Endothelial cell of umbilical vein (primary cell): ENCODE results near the gene VWA8. TPM values are rescaled to one million over a fixed set of nuclear protein-coding genes. Genes with fewer than 3 reads are reported as not detected.

Experiments used
- BruUV-seq: library from RNA; stranded (reverse); fragments of 400-500 nt; replicated peaks from 2 replicates; lab custom pipeline; 2021; lab: Mats Ljungman, UMichigan
- CTCF ChIA-PET: fragments of 300-600, 350-600 bp; sonication (Branson Sonifier 250); formaldehyde crosslinking; loops from one replicate; lab custom pipeline; 2021; ENCODE audit warnings: antibody characterized with exemption, inconsistent platforms; lab: Charles Lee
- POLR2A ChIA-PET: fragments of 300-600, 350-600 bp; sonication (Branson Sonifier 250); formaldehyde crosslinking; loops from one replicate; lab custom pipeline; 2021; ENCODE audit warnings: antibody characterized with exemption, inconsistent platforms; lab: Charles Lee
- DNase-seq: peaks from one replicate; pipeline ENCODE4 v3.0.0-alpha.2; 2011; ENCODE audit warnings: low read depth, low spot score
- FAIRE-seq: peaks from 2 replicates; lab custom pipeline; 2011; peaks lifted over from hg19 to GRCh38; lab: Jason Lieb, UNC
- H2AFZ ChIP-seq: 2 replicates; pipeline ENCODE4 v1.6.0; 2012; ENCODE audit warnings: low read depth, low read length, control low read depth, inconsistent platforms
- H3K27ac ChIP-seq: 2 replicates; pipeline ENCODE4 v1.5.1; 2011; ENCODE audit warnings: low read depth, mild to moderate bottlenecking, control low read depth, low read length, moderate library complexity; ENCODE audit not compliant: insufficient read depth
- H3K27me3 ChIP-seq, 2 experiments: 2 replicates each; pipeline versions ENCODE4 v1.6.0 to v1.6.1; 2011; ENCODE audit warnings: low read length in 2 of 2, mixed read lengths in 1 of 2; ENCODE audit not compliant: control insufficient read depth in 2 of 2, insufficient read depth in 2 of 2
- H3K36me3 ChIP-seq, 2 experiments: 2 replicates in 1 of 2; 3 replicates in 1 of 2; pipeline ENCODE4 v1.5.1; 2011; ENCODE audit warnings: low read length in 2 of 2, mild to moderate bottlenecking in 1 of 2, moderate library complexity in 1 of 2; ENCODE audit not compliant: control insufficient read depth in 2 of 2, insufficient read depth in 2 of 2; ENCODE audit errors: extremely low read depth in 1 of 2
- H3K4me1 ChIP-seq: 3 replicates; pipeline ENCODE4 v1.5.1; 2011; ENCODE audit warnings: mild to moderate bottlenecking, low read length; ENCODE audit not compliant: control insufficient read depth, insufficient read depth; ENCODE audit errors: extremely low read depth
- H3K4me2 ChIP-seq: 2 replicates; pipeline ENCODE4 v1.6.1; 2011; ENCODE audit warnings: low read length, control low read depth, mixed read lengths; ENCODE audit not compliant: insufficient read depth
- H3K4me3 ChIP-seq, 3 experiments: fragments of 200-600 bp in 1 of 3; sonication (generic), shearing (Covaris generic) in 1 of 3; replicated peaks in 1 of 3; 2 replicates each; pipeline ENCODE4 v1.5.1; 2011 to 2016; ENCODE audit warnings: control low read depth in 3 of 3, low read length in 3 of 3, mild to moderate bottlenecking in 2 of 3, inconsistent platforms in 1 of 3, low read depth in 1 of 3, moderate library complexity in 1 of 3; ENCODE audit not compliant: insufficient read depth in 1 of 3
- H3K79me2 ChIP-seq: 2 replicates; pipeline ENCODE4 v1.6.0; 2012; ENCODE audit warnings: low read length, inconsistent platforms; ENCODE audit not compliant: control insufficient read depth, insufficient read depth
- H3K9ac ChIP-seq: replicated peaks from 2 replicates; pipeline ENCODE3; 2011; ENCODE audit warnings: low read length, control low read depth; ENCODE audit not compliant: insufficient read depth; ENCODE audit errors: extremely low read depth
- H3K9me1 ChIP-seq: replicated peaks from 3 replicates; pipeline ENCODE4 v1.6.0; 2011; ENCODE audit warnings: mild to moderate bottlenecking, low read length; ENCODE audit not compliant: control insufficient read depth, insufficient read depth; ENCODE audit errors: extremely low read depth
- H3K9me3 ChIP-seq: replicated peaks from 2 replicates; pipeline ENCODE4 v1.5.1; 2012; ENCODE audit warnings: low read length, inconsistent platforms; ENCODE audit not compliant: control insufficient read depth, insufficient read depth
- H4K20me1 ChIP-seq: replicated peaks from 2 replicates; pipeline ENCODE3; 2011; ENCODE audit warnings: mild to moderate bottlenecking, low read length; ENCODE audit not compliant: control insufficient read depth, insufficient read depth; ENCODE audit errors: extremely low read depth
- EZH2 ChIP-seq: IDR thresholded peaks from 2 replicates; pipeline ENCODE4 v1.6.1; 2012; ENCODE audit warnings: borderline replicate concordance, low read depth, mild to moderate bottlenecking, moderate library complexity, low read length, inconsistent platforms; ENCODE audit not compliant: severe bottlenecking
- FOS ChIP-seq: IDR thresholded peaks from 2 replicates; pipeline ENCODE4 v1.6.1; 2011; ENCODE audit warnings: mild to moderate bottlenecking, low read length, moderate library complexity, borderline replicate concordance; ENCODE audit not compliant: insufficient read depth
- GATA2 ChIP-seq: IDR thresholded peaks from 2 replicates; pipeline ENCODE4 v1.7.0; 2011; ENCODE audit warnings: low read depth, mild to moderate bottlenecking, moderate library complexity, mixed read lengths, low read length; ENCODE audit not compliant: insufficient read length, insufficient read depth
- JUN ChIP-seq: IDR thresholded peaks from 2 replicates; pipeline ENCODE4 v1.6.1; 2011; ENCODE audit warnings: borderline replicate concordance, low read depth; ENCODE audit not compliant: insufficient read length, insufficient read depth
- MYC ChIP-seq: IDR thresholded peaks from one replicate; pipeline ENCODE4 v1.6.1; 2011; ENCODE audit warnings: mild to moderate bottlenecking, low read depth, low read length
- POLR2A ChIP-seq: IDR thresholded peaks from 2 replicates; pipeline ENCODE4 v1.6.1; 2012; ENCODE audit warnings: low read depth, mild to moderate bottlenecking, control low read depth, low read length
- POLR2AphosphoS5 ChIP-seq: IDR thresholded peaks from 2 replicates; pipeline ENCODE4 v1.6.1; 2012; ENCODE audit warnings: low read depth, mild to moderate bottlenecking, control low read depth, low read length, moderate library complexity; ENCODE audit not compliant: insufficient read depth
- dilution Hi-C: fragments of 300-500 bp; cut with MboI; formaldehyde crosslinking; loops from one replicate; pipeline ENCODE4 v1.15.0; 2019; ENCODE audit warnings: low sequenced_read_pairs; ENCODE audit not compliant: extremely low pct_ligation_motif_present
- intact Hi-C: fragments of 100-400 bp; cut with micrococcal nuclease; formaldehyde crosslinking; loops from one replicate; pipeline ENCODE4 v1.10.0; 2022
- polyA plus RNA-seq, 4 experiments: library from polyadenylated mRNA; depleted of rRNA in 3 of 4; stranded (reverse) in 3 of 4; unstranded in 1 of 4; fragments of >200 nt; gene quantifications; 2 replicates each; pipeline versions ENCODE4 v1.2.1 to v1.2.3, GENCODE V29; 2011 to 2012; ENCODE audit warnings: missing spikeins in 1 of 4
- total RNA-seq: library from RNA; stranded (reverse); gene quantifications from 2 replicates; pipeline ENCODE4 v1.2.3, GENCODE V29; 2021
- TF ChIP-seq, protein P1 (sequence below), 2 donors: IDR thresholded peaks; 1 replicate in 1 of 2; 2 replicates in 1 of 2; pipeline ENCODE4 v1.5.1; 2011; ENCODE audit warnings: low read length in 2 of 2, mild to moderate bottlenecking in 2 of 2, moderate library complexity in 2 of 2, control low read depth in 1 of 2, inconsistent platforms in 1 of 2, low read depth in 1 of 2; ENCODE audit not compliant: insufficient read depth in 1 of 2; ENCODE audit errors: extremely low read depth in 1 of 2
- TF ChIP-seq, protein P2 (sequence below): IDR thresholded peaks from 2 replicates; pipeline ENCODE4 v1.6.1; 2011; ENCODE audit not compliant: insufficient read depth, insufficient read length

The VWA8 gene
- total and polyA plus RNA-seq, 2 donors (not counting 3 experiments of a cell fraction or from before 2014, with no cell fraction given): 2.9 to 11.3 TPM

DNA sequence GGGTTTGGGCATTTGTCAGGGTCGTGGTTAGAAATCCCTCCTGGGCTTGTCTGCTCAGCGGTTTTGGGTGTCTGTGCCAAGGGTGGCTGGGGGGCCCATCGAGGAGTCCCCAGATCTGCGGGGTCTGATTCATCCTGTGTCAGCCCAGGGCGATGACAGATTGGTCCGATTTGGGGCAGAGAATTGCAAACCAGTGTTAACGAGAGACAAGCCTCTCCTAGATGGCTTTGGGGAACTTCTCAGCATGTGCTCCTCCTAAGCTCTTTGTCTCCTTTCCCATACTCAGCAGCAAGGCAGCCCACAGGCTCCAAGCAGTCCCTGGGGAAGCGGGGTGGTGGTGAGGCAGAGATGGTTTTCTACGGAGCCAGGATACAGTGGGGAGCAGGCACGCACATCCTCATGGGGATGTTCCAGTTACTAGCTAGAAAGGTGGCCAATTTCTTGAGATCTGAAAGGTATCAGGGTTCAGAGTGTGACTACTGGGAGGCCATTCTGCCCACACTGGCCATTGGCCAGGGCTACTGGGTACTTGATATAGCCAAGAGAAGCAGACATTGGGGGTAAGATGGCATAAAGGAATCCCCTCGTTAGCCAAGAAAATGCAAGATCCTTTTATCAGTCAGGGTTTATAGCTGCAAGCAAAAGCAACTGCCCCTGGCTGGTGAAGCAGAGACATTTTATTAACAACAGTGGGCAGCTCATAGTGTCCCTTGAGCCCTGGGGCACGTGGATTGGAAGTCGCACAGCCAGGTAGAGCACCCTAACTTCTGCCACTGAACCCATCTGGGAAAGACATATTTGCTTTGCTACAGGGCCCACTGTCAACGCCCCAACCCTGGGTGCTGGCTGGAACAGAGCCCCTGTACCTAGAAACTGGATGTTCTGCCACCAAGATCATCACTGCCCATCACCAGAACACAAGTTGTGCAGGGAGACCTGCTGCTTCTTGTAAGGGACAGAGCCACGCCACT, 440.0 kb downstream of the VWA8 start:
- no peak for FAIRE-seq
- ChIA-PET POLR2A (no interaction called here), CTCF (interaction anchor here (1.5 to 1.7 kb wide), 2 partner anchors 10 to 12 kb away, joined by 4 read pairs; no protein-coding TSS in a partner anchor)
- Histone ChIP-seq H3K4me3 (no peak overlapping the region), H2AFZ (no peak overlapping the region), H3K9me1 (no peaks in the 10 kb centered on the region), H3K9ac (no peak overlapping the region), H3K79me2 (no peaks in the 10 kb centered on the region), H3K27me3 (peaks cover 2 to 5% of the 10 kb centered on the region in 2 experiments), H3K4me1 (no peaks in the 10 kb centered on the region), H3K4me2 (no peak overlapping the region), H3K9me3 (no peaks in the 10 kb centered on the region), H3K27ac (no peak overlapping the region), H4K20me1 (no peaks in the 10 kb centered on the region), H3K36me3 (no peaks in the 10 kb centered on the region)
- no TSS peak for BruUV-seq
- intact Hi-C loops: no loop called here
- TF ChIP-seq JUN (no peak), MYC (no peak)
- no peak for DNase-seq
- dilution Hi-C loops: no loop called here

GRCh38 chr13:41520016-41520659, 440.8 kb downstream of the VWA8 start:
- no peaks in the 10 kb centered on the region for H3K9me3 ChIP-seq

More at GRCh38 chr13:41520016-41520659, 440.8 kb downstream of the VWA8 start:
- FAIRE-seq (no peak), DNase-seq (no peak)
- Histone ChIP-seq H2AFZ (no peak overlapping the region), H3K27ac (no peak overlapping the region), H3K4me3 (no peak overlapping the region), H3K36me3 (no peaks in the 10 kb centered on the region), H4K20me1 (no peaks in the 10 kb centered on the region), H3K9me1 (no peaks in the 10 kb centered on the region), H3K27me3 (peaks cover 2 to 5% of the 10 kb centered on the region in 2 experiments), H3K79me2 (no peaks in the 10 kb centered on the region), H3K4me2 (no peak overlapping the region), H3K9ac (no peak overlapping the region), H3K4me1 (no peaks in the 10 kb centered on the region)
- intact Hi-C loops: no loop called here
- dilution Hi-C loops: no loop called here
- TF ChIP-seq POLR2A: no peak
- TF ChIP-seq EZH2: no peak
- TF ChIP-seq POLR2AphosphoS5: no peak
- TF ChIP-seq, protein P1, sequence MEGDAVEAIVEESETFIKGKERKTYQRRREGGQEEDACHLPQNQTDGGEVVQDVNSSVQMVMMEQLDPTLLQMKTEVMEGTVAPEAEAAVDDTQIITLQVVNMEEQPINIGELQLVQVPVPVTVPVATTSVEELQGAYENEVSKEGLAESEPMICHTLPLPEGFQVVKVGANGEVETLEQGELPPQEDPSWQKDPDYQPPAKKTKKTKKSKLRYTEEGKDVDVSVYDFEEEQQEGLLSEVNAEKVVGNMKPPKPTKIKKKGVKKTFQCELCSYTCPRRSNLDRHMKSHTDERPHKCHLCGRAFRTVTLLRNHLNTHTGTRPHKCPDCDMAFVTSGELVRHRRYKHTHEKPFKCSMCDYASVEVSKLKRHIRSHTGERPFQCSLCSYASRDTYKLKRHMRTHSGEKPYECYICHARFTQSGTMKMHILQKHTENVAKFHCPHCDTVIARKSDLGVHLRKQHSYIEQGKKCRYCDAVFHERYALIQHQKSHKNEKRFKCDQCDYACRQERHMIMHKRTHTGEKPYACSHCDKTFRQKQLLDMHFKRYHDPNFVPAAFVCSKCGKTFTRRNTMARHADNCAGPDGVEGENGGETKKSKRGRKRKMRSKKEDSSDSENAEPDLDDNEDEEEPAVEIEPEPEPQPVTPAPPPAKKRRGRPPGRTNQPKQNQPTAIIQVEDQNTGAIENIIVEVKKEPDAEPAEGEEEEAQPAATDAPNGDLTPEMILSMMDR (IDR thresholded peaks at IDR 0.05; ENCODE audit: extremely low read depth in 1 of 2, insufficient read depth in 1 of 2, low read depth in 1 of 2, low read length in 2 of 2): no peak
- TF ChIP-seq, protein P2, sequence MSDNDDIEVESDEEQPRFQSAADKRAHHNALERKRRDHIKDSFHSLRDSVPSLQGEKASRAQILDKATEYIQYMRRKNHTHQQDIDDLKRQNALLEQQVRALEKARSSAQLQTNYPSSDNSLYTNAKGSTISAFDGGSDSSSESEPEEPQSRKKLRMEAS: no peak
- no peak for TF ChIP-seq FOS
- no peak for TF ChIP-seq GATA2
- TF ChIP-seq MYC: no peak
- TF ChIP-seq JUN: no peak
- ChIA-PET POLR2A (no interaction called here), CTCF (interaction anchor here (1.7 kb wide), 1 partner anchor 13 kb away, joined by 4 read pairs; no protein-coding TSS in a partner anchor)
- no TSS peak for BruUV-seq
